D721Med (cell line): ENCODE data around the gene DNAJB8.

ENCODE experiments used
- DNase-seq: peaks from one replicate; pipeline ENCODE4 v3.0.0; 2011; ENCODE audit warnings: low spot score; ENCODE audit not compliant: insufficient read length
- FAIRE-seq: peaks from 2 replicates; lab custom pipeline; 2011; peaks lifted over from hg19 to GRCh38; lab: Jason Lieb, UNC
- TF ChIP-seq, protein P1 (sequence below): IDR thresholded peaks from 2 replicates; pipeline ENCODE4 v1.5.1; 2012; ENCODE audit warnings: mild to moderate bottlenecking, control low read depth; ENCODE audit not compliant: insufficient read depth; ENCODE audit errors: missing control alignments

DNAJB8 gene

DNA sequence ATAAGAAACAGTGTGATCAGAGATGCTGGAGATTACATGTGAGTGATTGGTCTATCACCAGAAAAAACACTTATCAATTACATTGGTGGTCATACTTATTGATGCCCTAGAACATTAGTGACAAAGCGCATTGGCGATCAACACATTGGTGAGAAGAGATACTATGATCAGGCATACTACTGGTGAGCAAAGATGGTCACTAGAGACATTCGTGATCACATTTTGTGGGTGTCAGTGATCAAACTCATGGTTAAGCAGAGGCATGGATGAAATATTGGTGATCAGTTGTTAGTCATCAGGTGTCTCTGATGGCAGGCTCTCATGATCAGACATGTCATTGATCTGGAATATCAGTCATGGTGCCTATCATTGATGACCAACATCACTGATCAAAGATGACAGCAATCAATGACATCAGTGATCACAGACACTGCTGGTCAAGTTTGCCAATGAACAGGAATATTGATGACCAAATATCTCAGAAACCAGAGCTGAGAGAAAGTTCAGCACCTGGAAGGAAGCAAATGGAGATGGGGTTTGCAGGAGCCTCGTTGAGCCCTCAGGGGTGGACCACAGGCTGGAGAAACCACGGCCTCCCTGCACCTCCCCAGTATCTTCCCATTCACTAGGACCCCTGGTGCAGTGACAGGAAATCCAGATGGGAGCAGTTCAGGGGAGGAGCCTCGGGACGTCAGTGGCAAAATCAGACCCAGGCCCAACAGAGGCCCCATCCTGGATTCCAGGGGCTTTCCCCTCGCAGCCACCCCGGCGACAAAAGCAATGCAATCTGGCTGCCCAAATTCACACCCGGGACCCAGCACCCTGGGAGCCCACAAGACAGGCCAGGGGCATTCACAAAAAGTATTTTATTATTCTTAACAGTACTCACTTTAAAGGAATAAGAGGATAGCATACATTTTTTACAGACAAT is 12.2 kb upstream of the DNAJB8 start:
- DNase-seq = no peak
- TF ChIP-seq, protein P1, sequence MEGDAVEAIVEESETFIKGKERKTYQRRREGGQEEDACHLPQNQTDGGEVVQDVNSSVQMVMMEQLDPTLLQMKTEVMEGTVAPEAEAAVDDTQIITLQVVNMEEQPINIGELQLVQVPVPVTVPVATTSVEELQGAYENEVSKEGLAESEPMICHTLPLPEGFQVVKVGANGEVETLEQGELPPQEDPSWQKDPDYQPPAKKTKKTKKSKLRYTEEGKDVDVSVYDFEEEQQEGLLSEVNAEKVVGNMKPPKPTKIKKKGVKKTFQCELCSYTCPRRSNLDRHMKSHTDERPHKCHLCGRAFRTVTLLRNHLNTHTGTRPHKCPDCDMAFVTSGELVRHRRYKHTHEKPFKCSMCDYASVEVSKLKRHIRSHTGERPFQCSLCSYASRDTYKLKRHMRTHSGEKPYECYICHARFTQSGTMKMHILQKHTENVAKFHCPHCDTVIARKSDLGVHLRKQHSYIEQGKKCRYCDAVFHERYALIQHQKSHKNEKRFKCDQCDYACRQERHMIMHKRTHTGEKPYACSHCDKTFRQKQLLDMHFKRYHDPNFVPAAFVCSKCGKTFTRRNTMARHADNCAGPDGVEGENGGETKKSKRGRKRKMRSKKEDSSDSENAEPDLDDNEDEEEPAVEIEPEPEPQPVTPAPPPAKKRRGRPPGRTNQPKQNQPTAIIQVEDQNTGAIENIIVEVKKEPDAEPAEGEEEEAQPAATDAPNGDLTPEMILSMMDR = no peak
- no peak for FAIRE-seq

DNA sequence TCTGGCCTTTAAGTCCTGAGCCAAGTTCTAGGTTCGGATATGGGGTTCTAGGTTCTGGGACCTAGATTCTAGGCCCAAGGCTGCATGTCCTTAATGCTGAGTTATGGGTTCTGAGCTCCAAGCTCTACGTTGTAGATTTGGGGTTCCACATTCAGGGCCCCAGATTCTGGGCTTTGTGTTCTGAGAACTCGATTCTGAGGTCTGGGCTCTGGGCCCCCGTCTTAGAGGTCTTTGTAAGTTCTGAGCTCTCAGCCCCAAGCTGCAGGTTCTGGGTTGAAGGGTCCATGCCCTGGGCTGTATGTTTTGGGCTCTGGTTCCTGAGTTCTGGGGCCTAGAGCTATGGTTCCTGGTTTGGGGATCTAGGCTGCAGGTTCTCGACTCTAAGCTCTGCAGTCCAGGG is 10.0 kb upstream of the DNAJB8 start:
- TF ChIP-seq, protein P1 = no peak
- DNase-seq (no peak), FAIRE-seq (no peak)

DNA sequence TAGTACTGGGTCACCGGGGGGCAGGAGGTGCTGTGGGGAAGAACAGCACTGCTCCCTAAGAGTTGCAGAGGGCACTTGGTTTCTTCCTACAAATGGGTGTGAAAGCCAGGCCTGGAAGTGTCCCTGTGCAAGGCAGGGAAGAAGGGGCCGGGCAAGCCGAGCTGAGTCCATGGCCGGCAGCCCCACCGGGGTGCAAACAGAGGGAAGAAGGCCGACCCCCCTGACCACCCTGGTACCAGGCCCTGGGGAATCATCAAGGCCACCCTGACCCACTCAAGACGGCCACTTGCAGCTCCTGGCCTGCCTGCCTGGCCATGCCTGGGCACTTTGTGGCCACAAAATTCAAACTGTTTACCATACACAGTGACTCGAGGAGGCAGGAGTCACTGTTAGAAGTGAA is 8.7 kb upstream of the DNAJB8 start:
- no peak for DNase-seq
- TF ChIP-seq, protein P1 = no peak
- FAIRE-seq = no peak

DNA sequence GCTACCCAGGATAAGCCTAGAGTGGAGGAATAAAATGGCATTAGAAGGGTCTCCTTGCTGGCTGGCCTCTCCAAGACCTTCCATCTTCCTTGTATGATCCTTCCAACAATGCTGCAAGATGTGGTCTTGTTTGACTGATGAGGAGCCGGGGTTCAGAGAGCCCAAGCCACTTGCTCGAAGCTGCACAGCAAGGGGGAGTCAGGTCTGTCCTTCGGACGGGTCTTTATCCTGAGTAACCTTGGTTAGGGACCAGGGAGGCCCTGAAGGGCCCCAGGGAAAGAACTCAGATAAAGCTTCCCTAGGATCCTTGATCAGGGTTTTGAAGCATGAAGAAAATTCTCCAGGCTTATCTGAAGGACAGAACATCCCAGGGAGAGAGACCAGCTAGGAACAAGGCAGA is 7.0 kb upstream of the DNAJB8 start:
- DNase-seq (no peak), FAIRE-seq (no peak)
- TF ChIP-seq, protein P1 = no peak

DNA sequence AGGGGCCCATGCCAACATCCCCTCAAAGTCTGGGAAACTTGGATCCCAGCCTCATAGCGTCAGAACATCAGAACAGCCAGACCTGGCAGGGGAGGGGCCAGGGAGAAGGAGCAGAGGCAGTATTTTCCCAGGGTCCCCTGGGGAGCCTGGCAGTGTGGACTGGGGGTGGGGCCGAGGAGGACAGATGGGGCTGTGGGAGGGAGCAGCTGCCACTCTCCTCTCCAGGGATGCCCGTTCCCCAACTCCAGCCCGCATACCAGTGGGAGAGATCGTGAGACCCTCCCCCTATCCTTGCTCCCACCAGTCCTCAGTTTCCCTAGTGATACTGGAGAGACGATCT is 6.5 kb upstream of the DNAJB8 start:
- FAIRE-seq (no peak), DNase-seq (peak; percentile 78)
- TF ChIP-seq, protein P1 = no peak

DNA sequence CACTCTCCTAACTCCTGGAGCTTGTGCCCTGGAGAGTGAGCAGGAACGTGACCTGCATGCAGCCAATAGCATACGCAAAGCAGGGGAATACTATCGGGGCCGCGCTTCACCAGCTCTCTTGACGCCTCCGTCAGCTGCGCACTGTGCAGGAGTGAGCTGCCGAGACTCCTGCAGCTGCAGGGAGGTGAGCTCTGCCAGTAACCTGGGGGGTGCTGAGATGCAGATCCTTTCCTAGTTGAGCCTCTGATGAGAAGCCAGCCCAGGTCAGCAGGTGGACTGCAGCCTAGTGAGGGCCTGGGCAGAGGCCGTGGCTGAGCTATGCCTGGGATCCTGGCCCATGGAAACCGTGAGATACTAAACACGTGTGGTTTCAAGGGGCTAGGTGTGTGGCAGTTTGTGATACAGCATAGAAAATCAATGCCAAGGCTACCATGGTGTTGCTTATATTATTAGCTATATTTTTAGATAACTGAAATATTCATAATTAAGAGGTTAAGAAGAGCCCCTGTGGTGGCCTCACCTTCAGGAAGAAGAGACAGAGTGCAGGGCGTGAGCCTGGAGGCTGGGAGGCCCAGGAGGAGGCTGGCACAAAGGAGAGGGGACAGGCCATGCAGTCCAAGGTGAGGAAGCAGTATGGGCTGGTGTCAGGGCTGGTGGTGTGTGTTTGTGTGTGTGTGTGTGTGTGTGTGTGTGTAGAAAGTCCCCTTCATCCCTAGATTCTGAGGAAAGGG is 5.9 kb upstream of the DNAJB8 start:
- no peak for FAIRE-seq
- no peak for DNase-seq
- TF ChIP-seq, protein P1 = no peak

DNA sequence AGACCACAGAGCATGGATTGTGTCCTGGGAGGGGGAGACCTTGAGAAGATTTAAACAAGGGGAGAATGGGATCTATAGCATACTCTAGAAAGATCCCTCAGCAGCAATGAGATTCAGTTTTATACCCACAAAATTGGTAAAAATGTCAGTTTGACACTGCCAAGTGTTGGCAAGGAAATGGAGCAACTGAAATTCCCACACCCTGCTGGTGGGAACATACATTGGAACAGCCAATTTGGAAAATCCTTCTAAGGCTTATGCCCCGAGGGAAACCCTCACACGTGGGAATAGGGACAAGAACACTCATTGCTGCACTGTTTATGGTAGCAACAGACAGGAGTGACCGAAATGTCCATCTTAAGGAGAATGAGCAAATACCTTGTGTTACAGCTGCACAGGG is 5.0 kb upstream of the DNAJB8 start:
- TF ChIP-seq, protein P1 = no peak
- no peak for FAIRE-seq
- no peak for DNase-seq
